Kidney (tissue), 14 donors: Measurements from ENCODE around the gene ACSM3. TPM values are rescaled to one million over a fixed set of nuclear protein-coding genes. Genes with fewer than 3 reads are reported as not detected.

Experiments used
- DNase-seq, 5 donors: peaks; one replicate each; pipeline ENCODE4 v3.0.0-alpha.2; 2013 to 2020
- FAIRE-seq: peaks from 2 replicates; lab custom pipeline; 2012; peaks lifted over from hg19 to GRCh38; lab: Jason Lieb, UNC
- H3K27ac ChIP-seq, 2 donors: one replicate each; pipeline ENCODE4 v1.7.0; 2013; ENCODE audit warnings: low read depth in 2 of 2, low read length in 2 of 2, inconsistent platforms in 1 of 2
- H3K27me3 ChIP-seq: one replicate; pipeline ENCODE4 v1.7.1; 2013; ENCODE audit warnings: low read length, inconsistent platforms; ENCODE audit not compliant: control insufficient read depth, insufficient read depth
- H3K36me3 ChIP-seq, 3 donors: one replicate each; pipeline versions ENCODE4 v1.7.0 to v1.7.1; 2013; ENCODE audit warnings: low read length in 3 of 3, control low read depth in 1 of 3, inconsistent platforms in 1 of 3; ENCODE audit not compliant: insufficient read depth in 3 of 3, control insufficient read depth in 2 of 3
- H3K4me1 ChIP-seq, 3 donors: one replicate each; pipeline versions ENCODE4 v1.7.0 to v1.7.1; 2013; ENCODE audit warnings: low read length in 3 of 3, inconsistent platforms in 1 of 3, low read depth in 1 of 3; ENCODE audit not compliant: control insufficient read depth in 2 of 3, insufficient read depth in 2 of 3
- H3K4me3 ChIP-seq, 3 donors: one replicate each; pipeline versions ENCODE4 v1.7.0 to v1.8.1; 2013; ENCODE audit warnings: low read length in 3 of 3, control low read depth in 1 of 3, inconsistent platforms in 1 of 3
- H3K9ac ChIP-seq, 3 donors: one replicate each; pipeline versions ENCODE4 v1.7.0 to v1.7.1; 2013; ENCODE audit warnings: low read length in 3 of 3, control low read depth in 1 of 3, inconsistent platforms in 1 of 3
- H3K9me3 ChIP-seq, 3 donors: one replicate each; pipeline versions ENCODE4 v1.7.0 to v1.7.1; 2013; ENCODE audit warnings: low read length in 3 of 3, control low read depth in 1 of 3, inconsistent platforms in 1 of 3; ENCODE audit not compliant: control insufficient read depth in 2 of 3, insufficient read depth in 1 of 3
- CTCF ChIP-seq: IDR thresholded peaks from 3 replicates; pipeline ENCODE4 v1.5.1; 2012; ENCODE audit warnings: mild to moderate bottlenecking, moderate library complexity, borderline replicate concordance; ENCODE audit not compliant: insufficient read depth; ENCODE audit errors: extremely low read depth
- intact Hi-C: fragments of 100-400 bp; cut with DNase I; formaldehyde crosslinking; loops from one replicate; pipeline ENCODE4 v1.11.1; 2022
- polyA plus RNA-seq: library from polyadenylated mRNA; stranded (reverse); fragments of 350-450 nt; fragmentation: Illumina TruSeq; extraction: RNeasy Lipid Tissue Mini Kit (QIAGEN cat#74804); gene quantifications from one replicate; pipeline ENCODE4 v1.2.3, GENCODE V29; 2014; ENCODE audit warnings: low read depth, low replicate concordance; ENCODE audit not compliant: insufficient read depth
- total RNA-seq: library from RNA; stranded (reverse); fragmentation: NEBNext Ultra II Directional; extraction: Animal tissue kit (Norgen Biotek cat#: 25700); gene quantifications from one replicate; pipeline ENCODE4 v1.2.1, GENCODE V29; 2021
- donor health status: control.
- donor health status: control.
- donor health status: control.
- donor health status: control.
- donor health status: control.
- donor health status: DM: yes; HTN: yes; CAD: no.
- donor health status: Normal renal cell carcinoma (clear cell type).

Gene ACSM3
- total and polyA plus RNA-seq, 2 donors from 2014 or later = 31.5 to 139 TPM

DNA sequence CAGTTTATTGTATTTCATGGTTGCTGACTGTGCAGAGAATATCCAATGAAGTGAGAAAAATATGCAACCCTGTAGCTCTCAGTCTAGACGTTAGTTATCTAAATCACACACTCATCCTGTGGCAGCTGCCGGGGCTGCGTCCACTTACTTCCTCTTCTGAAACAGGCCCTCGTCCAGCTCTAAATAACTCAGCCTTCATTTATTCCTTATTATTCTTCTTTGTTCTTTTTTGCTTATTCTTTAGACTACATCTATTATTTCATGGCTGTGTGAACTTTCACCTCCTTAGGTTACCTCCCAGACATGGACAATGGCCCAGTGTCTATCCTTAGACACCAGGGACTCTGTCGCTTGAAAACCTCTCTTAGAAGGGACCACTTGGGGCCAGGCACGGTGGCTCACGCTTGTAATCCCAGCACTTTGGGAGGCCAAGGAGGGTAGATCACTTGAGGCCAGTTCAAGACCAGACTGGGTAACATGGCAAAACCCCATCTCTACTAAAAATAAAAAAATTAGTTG, 18.8 kb upstream of the ACSM3 start:
- Histone ChIP-seq H3K9ac (no peak overlapping the region), H3K27ac (no peak overlapping the region), H3K27me3 (no peaks in the 10 kb centered on the region), H3K36me3 (no peaks in the 10 kb centered on the region), H3K4me1 (peaks cover 2 to 5% (median 4%) of the 10 kb centered on the region in 3 donors), H3K9me3 (peaks cover 0 to 12% (median 0%) of the 10 kb centered on the region in 3 donors), H3K4me3 (no peak overlapping the region)
- FAIRE-seq (no peak), DNase-seq (peak in 1 of 5 donors; percentile 29)
- TF ChIP-seq CTCF = no peak
- intact Hi-C loops = no loop called here

- no peak for FAIRE-seq
Measured at GRCh38 chr16:20746461-20746860, 17.4 kb upstream of the ACSM3 start.

GRCh38 chr16:20747030-20747816, 16.6 kb upstream of the ACSM3 start:
- DNase-seq (no peak), FAIRE-seq (no peak)
- H3K9ac ChIP-seq = no peak overlapping the region
- peaks cover 0 to 3% (median 0%) of the 10 kb centered on the region in 3 donors for H3K4me1 ChIP-seq
- H3K27ac ChIP-seq = no peak overlapping the region
- no peaks in the 10 kb centered on the region for H3K36me3 ChIP-seq
- no peak for TF ChIP-seq CTCF
- intact Hi-C loops = no loop called here
- no peaks in the 10 kb centered on the region for H3K27me3 ChIP-seq
- H3K4me3 ChIP-seq = no peak overlapping the region
- peaks cover 0 to 12% (median 0%) of the 10 kb centered on the region in 3 donors for H3K9me3 ChIP-seq

More at GRCh38 chr16:20746461-20746860, 17.4 kb upstream of the ACSM3 start:
- no peaks in the 10 kb centered on the region for H3K36me3 ChIP-seq
- peaks cover 0 to 12% (median 0%) of the 10 kb centered on the region in 3 donors for H3K9me3 ChIP-seq
- DNase-seq = no peak
- no peaks in the 10 kb centered on the region for H3K27me3 ChIP-seq
- H3K27ac ChIP-seq = no peak overlapping the region
- H3K4me3 ChIP-seq = no peak overlapping the region
- H3K9ac ChIP-seq = no peak overlapping the region
- H3K4me1 ChIP-seq = peaks cover 0 to 3% (median 0%) of the 10 kb centered on the region in 3 donors
- TF ChIP-seq CTCF = no peak
- intact Hi-C loops = no loop called here
